Neuronal stem cell (in vitro differentiated cells): ENCODE data around the gene FBXL14.

Experiments used
- DNase-seq: peaks from one replicate; pipeline ENCODE4 v3.0.0-alpha.2; 2013; ENCODE audit warnings: low spot score
- H2AFZ ChIP-seq: one replicate; pipeline ENCODE4 v1.6.1; 2013; ENCODE audit warnings: mild to moderate bottlenecking, low read length, inconsistent platforms
- H2AK5ac ChIP-seq: 2 replicates; pipeline ENCODE4 v1.6.1; 2013; ENCODE audit warnings: low read depth, mild to moderate bottlenecking, inconsistent platforms, low read length, moderate library complexity, mixed read lengths
- H2BK120ac ChIP-seq: 2 replicates; pipeline ENCODE4 v1.6.1; 2013; ENCODE audit warnings: low read depth, mild to moderate bottlenecking, inconsistent platforms, low read length, moderate library complexity, mixed read lengths
- H2BK12ac ChIP-seq: one replicate; pipeline ENCODE4 v1.6.1; 2013; ENCODE audit warnings: low read length, inconsistent platforms
- H2BK15ac ChIP-seq: 2 replicates; pipeline ENCODE4 v1.6.1; 2013; ENCODE audit warnings: mild to moderate bottlenecking, low read length, inconsistent platforms, mixed read lengths
- H2BK5ac ChIP-seq: one replicate; pipeline ENCODE4 v1.6.1; 2013; ENCODE audit warnings: inconsistent platforms, mild to moderate bottlenecking, low read length, moderate library complexity
- H3K14ac ChIP-seq: one replicate; pipeline ENCODE4 v1.6.1; 2013; ENCODE audit warnings: low read length, inconsistent platforms
- H3K18ac ChIP-seq: 2 replicates; pipeline ENCODE4 v1.6.1; 2013; ENCODE audit warnings: low read length, inconsistent platforms
- H3K23ac ChIP-seq: 2 replicates; pipeline ENCODE4 v1.6.1; 2013; ENCODE audit warnings: low read depth, mild to moderate bottlenecking, mixed read lengths, low read length, inconsistent platforms; ENCODE audit not compliant: poor library complexity
- H3K27ac ChIP-seq: replicated peaks from 3 replicates; pipeline ENCODE4 v1.5.1; 2013; ENCODE audit warnings: low read length, inconsistent platforms
- H3K27me3 ChIP-seq, 3 experiments: 2 replicates each; pipeline ENCODE4 v1.6.1; 2013; ENCODE audit warnings: low read length in 3 of 3, mild to moderate bottlenecking in 2 of 3, inconsistent platforms in 1 of 3, low read depth in 1 of 3, mixed read lengths in 1 of 3, moderate library complexity in 1 of 3; ENCODE audit not compliant: control insufficient read depth in 3 of 3, insufficient read depth in 3 of 3
- H3K36me3 ChIP-seq, 2 donors: replicated peaks in 1 of 2; 2 replicates each; pipeline ENCODE4 v1.6.1; 2013; ENCODE audit warnings: low read length in 2 of 2; ENCODE audit not compliant: control insufficient read depth in 2 of 2, insufficient read depth in 2 of 2
- H3K4ac ChIP-seq: 2 replicates; pipeline ENCODE4 v1.6.1; 2013; ENCODE audit warnings: inconsistent platforms, mild to moderate bottlenecking, low read length, moderate library complexity
- H3K4me1 ChIP-seq, 2 donors: 1 replicate in 1 of 2; 2 replicates in 1 of 2; pipeline ENCODE4 v1.6.1; 2013; ENCODE audit warnings: low read length in 2 of 2, low read depth in 1 of 2; ENCODE audit not compliant: control insufficient read depth in 2 of 2, insufficient read depth in 1 of 2
- H3K4me2 ChIP-seq: one replicate; pipeline ENCODE4 v1.6.1; 2013; ENCODE audit warnings: mild to moderate bottlenecking, low read length, inconsistent platforms; ENCODE audit not compliant: insufficient read depth, poor library complexity, severe bottlenecking
- H3K4me3 ChIP-seq, 2 donors: 2 replicates each; pipeline ENCODE4 v1.5.1; 2013; ENCODE audit warnings: low read length in 2 of 2, mild to moderate bottlenecking in 2 of 2, inconsistent platforms in 1 of 2, moderate library complexity in 1 of 2
- H3K79me1 ChIP-seq: one replicate; pipeline ENCODE4 v1.6.1; 2013; ENCODE audit warnings: low read depth, mild to moderate bottlenecking, inconsistent platforms, low read length, moderate library complexity
- H3K9ac ChIP-seq: one replicate; pipeline ENCODE4 v1.6.1; 2013; ENCODE audit warnings: mild to moderate bottlenecking, low read depth, low read length, inconsistent platforms; ENCODE audit not compliant: poor library complexity
- H3K9me3 ChIP-seq, 2 donors: replicated peaks in 1 of 2; 2 replicates each; pipeline versions ENCODE3 to v1.6.1; 2013; ENCODE audit warnings: low read length in 2 of 2, mild to moderate bottlenecking in 2 of 2, inconsistent platforms in 1 of 2, low read depth in 1 of 2, mixed read lengths in 1 of 2, moderate library complexity in 1 of 2; ENCODE audit not compliant: control insufficient read depth in 2 of 2, insufficient read depth in 1 of 2
- H4K8ac ChIP-seq: one replicate; pipeline ENCODE4 v1.6.1; 2013; ENCODE audit warnings: low read depth, mild to moderate bottlenecking, inconsistent platforms, low read length, moderate library complexity
- H4K91ac ChIP-seq: one replicate; pipeline ENCODE4 v1.6.1; 2013; ENCODE audit warnings: low read length, low read depth, mild to moderate bottlenecking, inconsistent platforms; ENCODE audit not compliant: poor library complexity
- WGBS, 2 donors: extraction: QIAGEN DNeasy Blood & Tissue Kit; methylation state at CpG; one replicate each; pipeline ENCODE4 v1.1.7; 2013; ENCODE audit warnings: missing lambda C conversion rate in 2 of 2, mixed read lengths in 1 of 2; ENCODE audit not compliant: insufficient read length in 2 of 2, insufficient replicate concordance in 1 of 2; ENCODE audit errors: extremely low coverage in 2 of 2; 5-methylcytosine and 5-hydroxymethylcytosine counted together

Gene FBXL14

DNA sequence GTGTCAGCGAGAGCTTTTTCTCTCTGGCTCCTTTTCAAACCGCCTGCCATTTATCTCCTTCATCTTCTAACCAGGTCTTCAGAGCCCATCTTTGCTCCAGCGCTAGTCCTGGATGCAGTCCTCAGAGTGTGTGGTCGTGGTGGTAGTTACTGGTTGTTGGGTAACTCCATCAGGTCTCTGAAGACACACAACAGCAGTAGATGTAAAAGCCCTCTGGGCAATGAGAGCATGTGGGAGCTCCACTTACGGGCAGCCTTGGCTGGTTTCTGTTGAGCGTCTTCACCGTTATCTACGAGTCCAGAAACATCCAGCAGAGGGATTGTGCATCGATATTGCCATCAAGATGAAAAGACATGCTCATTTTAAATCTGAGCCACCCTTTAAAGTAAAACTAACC is 61.2 kb downstream of the FBXL14 start:
- Histone ChIP-seq H3K4me1 (peaks cover 0 to 30% of the 10 kb centered on the region in 2 donors), H3K27me3 (peaks cover 0 to 90% (median 0%) of the 10 kb centered on the region in 3 experiments), H2BK15ac (no peak overlapping the region), H2AK5ac (peak overlapping the region; percentile 65), H3K4me2 (peak overlapping the region; percentile 38), H3K14ac (no peak overlapping the region), H3K9me3 (peaks cover 3 to 4% of the 10 kb centered on the region in 2 donors), H3K18ac (no peak overlapping the region), H2BK5ac (peak overlapping the region; percentile 0), H4K91ac (no peak overlapping the region), H4K8ac (no peak overlapping the region), H2AFZ (no peak overlapping the region), H3K9ac (no peak overlapping the region), H3K36me3 (peaks cover 0 to 4% of the 10 kb centered on the region in 2 donors), H3K23ac (no peak overlapping the region), H2BK12ac (no peak overlapping the region), H3K4ac (no peak overlapping the region), H3K79me1 (peaks cover 13% of the 10 kb centered on the region), H3K27ac (no peak overlapping the region), H3K4me3 (no peak overlapping the region), H2BK120ac (no peak overlapping the region)
- DNase-seq = no peak
- no CpG with 5 or more reads among the region's 9 CpGs for WGBS, 2 donors

DNA sequence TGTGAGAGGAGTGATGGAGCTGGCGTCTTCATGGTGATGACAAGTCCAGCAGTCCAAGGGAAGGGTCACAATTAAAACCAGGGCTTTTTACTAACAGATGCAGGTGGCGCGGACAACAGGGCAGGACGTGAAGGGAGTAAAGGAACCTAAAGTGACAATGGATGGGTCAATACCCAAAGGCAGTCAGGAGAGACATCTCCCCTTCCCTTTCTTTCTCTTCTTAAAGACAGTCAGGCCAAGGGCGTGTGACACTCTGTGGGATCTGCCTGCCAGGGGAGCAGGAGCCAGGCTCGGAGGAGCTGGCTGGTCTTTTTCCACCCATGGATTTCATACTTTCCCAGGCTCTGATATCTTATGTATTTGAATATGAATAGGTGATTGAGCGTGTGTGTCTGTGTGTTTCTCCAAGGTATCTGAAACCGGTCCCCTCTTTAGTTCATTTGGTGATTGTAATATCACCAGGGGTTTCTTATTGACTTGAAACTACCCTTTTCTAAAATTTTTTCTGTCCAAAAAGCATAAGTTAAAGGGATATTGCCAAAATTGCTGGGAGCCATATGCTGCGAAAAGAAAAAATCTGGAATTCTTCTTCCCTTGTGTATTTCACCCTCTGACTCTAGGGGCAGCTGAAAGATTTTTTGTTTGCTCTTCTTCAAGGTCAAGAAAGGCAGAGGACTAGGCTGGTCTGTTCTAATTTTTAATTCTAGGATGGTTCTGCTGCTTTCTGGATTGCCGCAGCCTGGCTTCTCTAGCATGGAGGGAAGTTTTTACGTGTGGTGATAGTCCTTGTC is 61.8 kb downstream of the FBXL14 start:
- H3K79me1 ChIP-seq = peaks cover 10% of the 10 kb centered on the region
- H3K14ac ChIP-seq = no peak overlapping the region
- H3K36me3 ChIP-seq = peaks cover 0 to 4% of the 10 kb centered on the region in 2 donors
- no peak overlapping the region for H4K8ac ChIP-seq
- H2AFZ ChIP-seq = no peak overlapping the region
- H3K23ac ChIP-seq = no peak overlapping the region
- H2BK15ac ChIP-seq = no peak overlapping the region
- H2BK12ac ChIP-seq = no peak overlapping the region
- H4K91ac ChIP-seq = no peak overlapping the region
- no CpG with 5 or more reads among the region's 11 CpGs for WGBS, 2 donors
- peak overlapping the region; percentile 96 for H3K4me2 ChIP-seq
- no peak overlapping the region for H2BK5ac ChIP-seq
- H3K4me1 ChIP-seq = peaks cover 0 to 35% of the 10 kb centered on the region in 2 donors
- peaks cover 1 to 4% of the 10 kb centered on the region in 2 donors for H3K9me3 ChIP-seq
- H2BK120ac ChIP-seq = no peak overlapping the region
- no peak overlapping the region for H2AK5ac ChIP-seq
- H3K4ac ChIP-seq = no peak overlapping the region
- H3K4me3 ChIP-seq = peak overlapping the region in 1 of 2 donors; percentile 92
- H3K9ac ChIP-seq = no peak overlapping the region
- H3K18ac ChIP-seq = no peak overlapping the region
- no peak overlapping the region for H3K27ac ChIP-seq
- no peak for DNase-seq
- H3K27me3 ChIP-seq = peaks cover 0 to 91% (median 0%) of the 10 kb centered on the region in 3 experiments

DNA sequence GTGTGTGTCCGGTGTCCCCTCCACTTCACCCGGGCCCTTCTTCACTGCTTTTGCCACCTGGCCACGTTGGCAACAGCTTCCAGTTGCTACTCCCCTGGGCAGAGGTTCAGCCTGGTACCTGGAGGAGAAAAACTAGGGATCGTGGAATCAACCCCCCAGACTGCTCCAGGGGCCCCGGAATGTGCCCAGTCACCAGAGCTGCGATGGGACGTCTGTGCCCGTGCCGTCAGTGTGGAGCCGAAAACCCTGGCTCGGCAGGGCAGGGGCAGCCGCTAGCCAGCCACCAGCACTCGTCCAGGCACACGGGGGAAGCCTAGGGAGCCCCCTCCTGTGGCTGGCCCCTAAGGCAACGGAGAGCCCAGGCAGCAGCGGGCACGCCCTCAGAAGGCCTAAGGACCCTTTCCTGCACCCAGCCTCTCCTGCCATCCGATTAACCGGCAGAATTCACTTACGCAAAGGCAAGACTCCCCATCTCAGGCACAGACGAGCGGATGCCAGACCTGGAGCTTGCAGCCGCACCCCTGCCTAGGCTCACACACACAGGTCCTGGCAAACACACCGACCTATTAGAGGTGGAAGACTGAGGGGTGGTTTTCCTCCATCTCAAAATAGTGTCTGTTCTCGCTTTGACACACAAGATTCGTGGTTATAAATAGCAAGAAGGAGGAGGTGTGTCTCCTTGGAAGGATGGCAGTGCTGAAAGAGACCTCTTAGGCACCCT is 62.6 kb downstream of the FBXL14 start:
- peaks cover 0 to 4% of the 10 kb centered on the region in 2 donors for H3K9me3 ChIP-seq
- H3K4ac ChIP-seq = peak overlapping the region; percentile 67
- peak overlapping the region; percentile 77 for H3K14ac ChIP-seq
- peak overlapping the region; percentile 41 for H2BK12ac ChIP-seq
- peaks cover 10% of the 10 kb centered on the region for H3K79me1 ChIP-seq
- peaks cover 0 to 35% of the 10 kb centered on the region in 2 donors for H3K4me1 ChIP-seq
- no peak for DNase-seq
- peaks cover 0 to 88% (median 0%) of the 10 kb centered on the region in 3 experiments for H3K27me3 ChIP-seq
- H3K9ac ChIP-seq = peak overlapping the region; percentile 96
- no peaks in the 10 kb centered on the region for H3K36me3 ChIP-seq
- peak overlapping the region; percentile 95 for H3K18ac ChIP-seq
- H3K4me3 ChIP-seq = peak overlapping the region; percentile 40 to 92
- peak overlapping the region; percentile 96 for H3K4me2 ChIP-seq
- H2AFZ ChIP-seq = peak overlapping the region; percentile 88
- H2BK120ac ChIP-seq = peak overlapping the region; percentile 89
- H3K27ac ChIP-seq = peak overlapping the region; percentile 27
- no peak overlapping the region for H4K8ac ChIP-seq
- peak overlapping the region; percentile 99 for H2BK5ac ChIP-seq
- peak overlapping the region; percentile 90 for H4K91ac ChIP-seq
- no CpG with 5 or more reads among the region's 26 CpGs for WGBS, 2 donors
- no peak overlapping the region for H3K23ac ChIP-seq
- peak overlapping the region; percentile 95 for H2BK15ac ChIP-seq
- H2AK5ac ChIP-seq = peak overlapping the region; percentile 67
